ENCODE measurements around the gene TRMT11. TPM values are rescaled to one million over a fixed set of nuclear protein-coding genes. Genes with fewer than 3 reads are reported as not detected.

The TRMT11 gene
- total RNA-seq, 4 donors from 2014 or later: 21.5 to 69.2 (median 47.8) TPM

DNA sequence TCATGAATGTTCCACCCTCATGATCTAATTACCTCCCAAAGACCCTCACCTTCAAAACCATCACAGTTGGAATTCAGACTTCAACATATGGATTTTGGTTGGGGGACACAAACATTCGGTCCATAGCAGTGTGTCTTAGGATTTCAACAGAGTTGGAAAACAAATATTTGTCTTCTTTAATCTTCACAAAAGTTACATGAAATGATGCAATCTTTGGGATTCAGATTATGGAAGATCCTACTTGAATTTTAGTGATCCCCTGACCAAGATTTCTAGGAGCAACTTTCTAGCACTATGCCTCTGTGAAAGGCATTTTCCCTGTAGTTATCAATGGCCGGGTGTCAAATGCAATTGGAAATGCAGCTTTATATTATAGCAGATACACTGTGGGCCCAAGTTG lies 86.5 kb downstream of the TRMT11 start:
- Histone ChIP-seq H3K27ac (peak overlapping the region in 1 of 2 donors; percentile 88), H3K36me3 (no peaks in the 10 kb centered on the region), H3K4me1 (peaks cover 0 to 10% of the 10 kb centered on the region in 2 donors), H3K27me3 (no peaks in the 10 kb centered on the region), H3K9me3 (no peaks in the 10 kb centered on the region), H3K4me3 (no peak overlapping the region)
- TF ChIP-seq, protein P1, sequence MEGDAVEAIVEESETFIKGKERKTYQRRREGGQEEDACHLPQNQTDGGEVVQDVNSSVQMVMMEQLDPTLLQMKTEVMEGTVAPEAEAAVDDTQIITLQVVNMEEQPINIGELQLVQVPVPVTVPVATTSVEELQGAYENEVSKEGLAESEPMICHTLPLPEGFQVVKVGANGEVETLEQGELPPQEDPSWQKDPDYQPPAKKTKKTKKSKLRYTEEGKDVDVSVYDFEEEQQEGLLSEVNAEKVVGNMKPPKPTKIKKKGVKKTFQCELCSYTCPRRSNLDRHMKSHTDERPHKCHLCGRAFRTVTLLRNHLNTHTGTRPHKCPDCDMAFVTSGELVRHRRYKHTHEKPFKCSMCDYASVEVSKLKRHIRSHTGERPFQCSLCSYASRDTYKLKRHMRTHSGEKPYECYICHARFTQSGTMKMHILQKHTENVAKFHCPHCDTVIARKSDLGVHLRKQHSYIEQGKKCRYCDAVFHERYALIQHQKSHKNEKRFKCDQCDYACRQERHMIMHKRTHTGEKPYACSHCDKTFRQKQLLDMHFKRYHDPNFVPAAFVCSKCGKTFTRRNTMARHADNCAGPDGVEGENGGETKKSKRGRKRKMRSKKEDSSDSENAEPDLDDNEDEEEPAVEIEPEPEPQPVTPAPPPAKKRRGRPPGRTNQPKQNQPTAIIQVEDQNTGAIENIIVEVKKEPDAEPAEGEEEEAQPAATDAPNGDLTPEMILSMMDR (IDR thresholded peaks at IDR 0.05): no peak
- no peak for TF ChIP-seq POLR2A (IDR thresholded peaks at IDR 0.05)
- intact Hi-C loops (cut with DNase I; ENCODE audit: low total_unique reads): no loop called here
- no peak for DNase-seq

DNA sequence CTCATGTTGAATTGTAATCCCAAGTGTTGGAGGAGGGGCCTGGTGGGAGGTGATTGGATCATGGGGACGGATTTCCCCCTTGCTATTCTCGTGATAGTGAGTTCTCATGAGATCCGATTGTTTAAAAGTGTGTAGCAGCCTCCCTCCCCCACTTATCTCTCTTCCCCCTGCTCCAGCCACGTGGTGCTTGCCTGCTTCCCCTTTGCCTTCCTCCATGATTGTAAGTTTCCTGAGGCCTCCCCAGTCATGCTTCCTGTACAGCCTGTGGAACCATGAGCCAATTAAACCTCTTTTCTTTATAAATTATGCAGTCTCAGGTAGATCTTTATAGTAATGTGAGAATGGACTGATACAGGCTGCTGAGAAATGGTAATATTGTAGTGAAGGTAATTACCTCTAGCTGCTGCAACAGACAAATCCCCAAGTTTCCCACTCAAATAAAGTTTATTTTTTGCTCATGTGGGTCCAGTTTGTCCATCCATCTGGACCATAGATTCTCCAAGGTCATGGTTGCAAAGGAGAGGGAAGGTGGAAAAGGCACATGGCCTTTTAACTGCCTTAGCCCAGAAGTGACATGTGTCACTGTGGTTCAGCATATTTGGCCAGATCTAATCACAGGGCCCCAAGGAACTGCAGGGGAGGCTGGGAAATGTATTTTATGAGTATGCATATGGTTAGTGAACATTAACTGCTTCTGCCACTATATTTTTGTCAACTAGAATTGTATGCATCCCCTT lies 89.2 kb downstream of the TRMT11 start:
- Histone ChIP-seq H3K27ac (no peak overlapping the region), H3K9me3 (no peaks in the 10 kb centered on the region)
- TF ChIP-seq, protein P1 (IDR thresholded peaks at IDR 0.05): no peak
- no peak for TF ChIP-seq POLR2A (IDR thresholded peaks at IDR 0.05)

GRCh38 chr6:126076992-126077664 lies 90.8 kb downstream of the TRMT11 start:
- no peak overlapping the region for H3K4me3 ChIP-seq
- peaks cover 0 to 5% of the 10 kb centered on the region in 2 donors for H3K4me1 ChIP-seq
- H3K9me3 ChIP-seq: no peaks in the 10 kb centered on the region
- intact Hi-C loops (cut with DNase I; ENCODE audit: low total_unique reads): no loop called here
- H3K27me3 ChIP-seq: no peaks in the 10 kb centered on the region
- no peaks in the 10 kb centered on the region for H3K36me3 ChIP-seq
- H3K27ac ChIP-seq: peak overlapping the region; percentile 54 to 76
- DNase-seq: peak; percentile 41 to 60
- TF ChIP-seq POLR2A (IDR thresholded peaks at IDR 0.05): no peak
- TF ChIP-seq, protein P1 (IDR thresholded peaks at IDR 0.05): no peak

More for the DNA sequence above, 89.2 kb downstream of the TRMT11 start:
- H3K27me3 ChIP-seq: no peaks in the 10 kb centered on the region
- H3K36me3 ChIP-seq: no peaks in the 10 kb centered on the region
- no peak for DNase-seq
- intact Hi-C loops (cut with DNase I; ENCODE audit: low total_unique reads): no loop called here
- H3K4me3 ChIP-seq: no peak overlapping the region
- peaks cover 0 to 8% of the 10 kb centered on the region in 2 donors for H3K4me1 ChIP-seq

DNA sequence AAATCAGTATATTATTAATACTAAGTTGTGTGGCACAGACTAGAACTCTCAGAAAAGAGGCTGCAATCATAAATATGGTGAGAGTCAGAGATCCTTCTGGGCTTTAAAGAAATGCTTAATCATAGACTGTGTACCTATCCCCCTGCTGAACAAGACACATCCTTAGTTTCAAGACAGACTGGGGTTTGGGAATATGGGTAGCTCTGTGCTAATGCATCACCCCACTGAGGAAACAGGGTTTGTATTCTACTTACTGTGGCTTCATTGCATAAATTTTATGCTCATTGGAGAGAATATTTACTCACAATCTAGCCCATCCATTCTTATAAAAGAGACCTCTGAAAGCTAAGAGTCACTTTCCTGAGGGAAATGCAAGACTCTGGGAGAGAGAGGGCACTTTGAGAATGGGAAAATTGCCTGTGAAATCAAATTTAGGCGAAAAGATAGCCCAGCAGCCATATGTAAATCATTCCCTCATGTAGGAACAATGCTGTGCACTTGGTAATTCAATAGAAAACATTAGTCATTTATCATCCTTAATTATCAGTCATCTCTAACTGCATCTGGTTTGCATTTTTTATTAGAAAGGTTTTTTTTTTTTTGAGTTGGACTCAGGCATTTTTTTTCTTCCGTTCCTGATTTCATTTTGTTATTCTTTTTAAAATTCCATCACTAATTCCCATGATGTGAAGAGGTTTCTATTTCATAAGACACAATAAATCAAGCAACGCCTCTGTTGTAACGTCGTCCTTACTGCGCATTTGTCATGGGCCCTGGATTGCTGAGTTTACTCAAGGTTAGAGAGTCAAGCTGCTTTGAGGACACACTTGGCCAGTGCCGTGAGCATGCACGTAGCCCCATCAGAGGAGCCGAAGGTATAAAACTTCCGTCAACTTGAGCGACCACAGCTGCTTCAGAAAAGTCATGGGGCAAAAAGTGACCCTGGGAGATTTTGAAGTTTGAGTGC lies 91.8 kb downstream of the TRMT11 start:
- peaks cover 0 to 5% of the 10 kb centered on the region in 2 donors for H3K4me1 ChIP-seq
- intact Hi-C loops (cut with DNase I; ENCODE audit: low total_unique reads): no loop called here
- no peak for TF ChIP-seq POLR2A (IDR thresholded peaks at IDR 0.05)
- TF ChIP-seq, protein P1 (IDR thresholded peaks at IDR 0.05): no peak
- H3K36me3 ChIP-seq: no peaks in the 10 kb centered on the region
- no peaks in the 10 kb centered on the region for H3K27me3 ChIP-seq
- no peaks in the 10 kb centered on the region for H3K9me3 ChIP-seq
- peak; percentile 79 to 83 for DNase-seq
- no peak overlapping the region for H3K4me3 ChIP-seq
- H3K27ac ChIP-seq: peak overlapping the region; percentile 54 to 76
